Activated CD8-positive, alpha-beta memory T cell treated with anti-CD3 and anti-CD28 coated beads for 48 hours (primary cell): ENCODE data around the gene DMRTB1.

Experiments
- DNase-seq, 3 experiments: peaks; one replicate each; pipeline ENCODE4 v3.0.0-alpha.2; 2020; ENCODE audit warnings: low read depth in 2 of 3, low spot score in 2 of 3

DMRTB1 gene

DNA sequence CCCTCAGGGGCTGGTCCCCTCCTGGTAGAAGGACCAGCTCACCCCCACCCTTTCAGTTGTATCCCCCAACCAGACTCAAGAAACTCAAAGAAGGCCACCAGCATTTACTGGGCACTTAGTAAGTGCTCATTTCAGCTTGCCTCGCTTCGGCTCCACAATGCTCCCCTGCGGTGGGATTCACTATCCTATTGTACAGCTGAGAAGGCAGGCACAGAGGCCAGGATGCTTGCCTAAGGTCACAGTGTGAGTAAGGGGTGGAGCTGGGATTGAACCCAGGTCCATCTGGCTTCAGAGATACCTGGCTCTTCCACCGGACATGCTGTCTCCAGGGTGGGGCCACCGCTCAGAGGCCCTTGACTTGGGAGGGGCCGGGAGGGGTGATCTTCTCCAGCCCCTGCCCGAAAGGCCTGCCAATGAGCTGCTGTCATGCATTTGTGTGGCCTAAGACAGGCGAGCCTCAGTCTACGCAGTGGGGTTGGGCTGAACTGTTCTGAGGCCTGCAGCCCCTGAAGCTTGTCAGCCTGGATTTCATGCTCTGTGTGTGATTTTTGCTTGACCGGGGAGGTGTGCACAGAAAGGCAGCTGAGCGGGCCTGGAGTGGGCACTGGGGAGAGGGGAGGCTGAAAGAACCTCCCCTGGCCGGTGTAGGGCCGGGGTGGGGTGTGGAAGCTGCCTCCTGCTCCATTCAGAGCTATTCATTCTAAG is 48.1 kb downstream of the DMRTB1 start:
- no peak for DNase-seq

DNA sequence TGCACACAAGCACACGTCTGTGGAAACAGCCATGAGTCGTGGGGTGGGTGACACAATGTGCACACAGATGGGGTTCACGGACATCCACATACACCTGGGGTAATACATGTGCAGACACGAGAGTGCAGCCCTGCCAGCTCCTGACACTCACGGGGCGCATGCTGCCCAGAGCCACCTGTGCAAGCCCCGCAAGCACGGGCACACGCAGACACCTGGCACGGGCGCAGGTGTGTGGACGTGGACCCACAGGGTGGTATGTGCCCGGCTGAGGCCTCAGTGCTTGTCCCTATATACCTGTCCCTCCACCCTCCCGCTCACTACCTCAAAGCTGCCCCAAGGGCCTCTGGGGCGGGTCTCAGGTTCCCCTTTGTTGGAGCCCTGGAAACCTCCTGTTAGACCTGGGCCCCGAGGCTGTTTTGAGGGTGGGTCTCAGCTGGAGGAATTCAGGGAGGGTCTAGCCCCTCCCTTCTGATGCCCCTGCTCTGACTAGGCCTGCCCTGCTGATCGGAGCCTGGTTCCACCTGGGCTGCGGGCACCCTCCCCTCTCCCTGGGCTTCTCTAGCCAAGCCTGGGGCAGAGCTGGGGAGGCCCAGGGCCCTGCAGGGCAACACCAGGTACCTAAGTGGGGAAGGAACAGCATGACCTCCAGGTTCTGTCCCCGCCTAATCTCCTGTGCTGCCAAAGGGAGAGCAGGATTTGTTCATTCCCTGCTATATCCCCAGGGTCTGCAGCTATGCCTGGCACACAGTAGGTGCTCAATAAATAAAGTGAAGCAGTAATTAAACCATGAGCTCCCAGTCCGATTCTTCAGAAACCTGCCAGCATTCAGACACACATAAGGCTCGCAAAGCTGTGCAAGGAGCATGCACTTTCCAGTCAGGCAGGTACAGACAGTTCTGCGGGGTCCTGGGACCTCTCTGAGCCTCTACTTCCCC is 49.1 kb downstream of the DMRTB1 start:
- no peak for DNase-seq

DNA sequence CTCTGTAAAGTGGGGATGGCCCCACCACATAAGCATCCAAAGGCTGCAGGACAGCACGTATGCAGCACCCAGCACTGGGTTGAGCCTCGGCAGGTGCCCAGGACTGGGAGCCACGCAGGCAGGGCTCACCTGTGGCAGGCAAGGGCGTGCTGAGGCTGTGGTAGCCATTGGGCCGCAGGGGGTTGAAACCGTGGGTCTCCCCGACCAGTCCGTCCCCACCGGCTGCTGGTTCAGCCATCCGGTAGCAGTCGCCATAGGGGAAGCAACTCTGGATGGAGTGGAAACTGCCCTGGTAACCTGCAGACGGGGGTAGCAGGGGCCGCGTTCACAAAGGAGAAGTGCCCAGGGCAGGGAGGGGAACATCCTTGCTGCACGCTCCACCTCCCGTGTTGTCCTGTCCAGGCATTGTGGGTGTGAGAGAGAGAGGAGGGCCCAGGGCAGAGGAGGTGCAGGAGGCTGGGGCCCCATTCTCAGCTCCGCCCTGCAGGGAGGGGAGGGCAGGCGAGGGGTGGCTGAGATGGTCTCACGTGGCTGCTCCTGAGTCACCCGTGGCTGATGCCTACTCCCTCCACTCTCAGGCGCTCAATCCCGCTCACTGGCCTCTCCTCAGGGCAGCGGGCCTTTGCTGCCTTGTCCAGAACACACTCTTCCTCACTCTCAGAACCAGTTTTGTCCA is 49.9 kb downstream of the DMRTB1 start:
- DNase-seq: no peak

DNA sequence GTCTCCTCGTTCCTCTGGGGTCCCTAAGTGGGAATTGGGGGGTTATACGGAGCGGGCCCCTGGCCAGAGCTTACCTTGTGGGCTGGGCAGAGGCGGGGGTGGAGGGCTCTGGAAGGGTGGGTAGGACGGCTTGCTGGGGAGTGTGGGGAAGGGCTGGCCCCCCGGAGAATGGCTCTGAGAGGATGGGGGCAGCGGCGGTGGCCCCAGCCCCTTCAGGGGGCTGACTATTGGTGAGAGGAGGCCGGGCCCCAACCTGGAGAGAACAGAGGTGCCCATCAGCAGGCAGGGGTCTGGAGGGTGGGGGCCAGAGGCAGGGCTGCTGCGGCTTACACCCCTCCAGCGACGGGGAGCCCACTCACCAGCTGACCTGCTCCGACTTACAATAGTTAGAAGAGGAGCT is 50.6 kb downstream of the DMRTB1 start:
- no peak for DNase-seq

DNA sequence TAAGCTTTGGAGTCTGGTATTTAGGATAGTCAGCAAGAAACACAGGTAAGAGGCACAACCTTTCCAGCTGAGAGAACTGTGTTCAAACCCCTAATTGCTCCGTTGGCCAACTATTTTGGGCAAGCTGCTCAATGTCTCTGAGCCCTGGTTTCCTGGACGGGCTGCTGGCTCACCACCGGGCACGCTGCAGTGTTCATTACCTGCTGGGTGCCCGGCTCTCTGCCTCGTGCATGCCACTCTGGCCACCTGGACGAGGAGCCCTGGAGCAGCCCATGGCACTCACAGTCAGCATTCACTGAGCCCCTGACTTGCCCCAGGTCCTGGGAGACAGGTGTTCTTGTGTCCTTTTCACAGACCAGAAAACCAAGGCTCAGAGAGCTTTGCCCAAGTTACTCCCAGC is 51.0 kb downstream of the DMRTB1 start:
- DNase-seq: no peak

DNA sequence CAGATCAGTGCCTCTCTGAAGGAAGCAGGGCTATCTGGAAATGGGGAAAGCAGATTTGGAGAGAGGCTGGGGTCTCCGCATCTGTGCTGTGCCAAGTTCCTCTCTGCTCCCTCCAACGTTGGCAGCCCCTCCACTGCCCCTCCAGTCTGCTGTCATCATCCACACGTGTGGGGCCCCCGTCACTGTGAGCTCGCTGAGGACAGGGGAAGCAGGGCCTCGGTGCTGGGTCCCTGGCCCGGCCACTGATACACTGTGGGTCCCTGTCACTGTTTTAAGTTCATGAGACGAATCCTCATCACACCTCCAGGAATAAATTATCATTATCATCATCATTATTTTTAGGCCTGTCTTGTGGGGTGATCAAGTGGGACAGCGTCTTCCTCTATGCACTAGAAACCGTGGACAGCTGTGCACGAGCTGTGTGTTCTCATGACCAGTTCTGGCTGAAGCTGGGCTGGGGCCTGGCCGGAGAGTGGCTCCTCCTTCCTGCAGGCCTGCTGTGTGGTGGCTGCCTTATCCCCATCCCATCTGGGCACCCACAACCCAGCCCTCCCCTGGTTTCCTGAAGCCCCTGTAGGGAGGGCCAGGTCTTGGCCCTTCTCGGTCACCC is 52.2 kb downstream of the DMRTB1 start:
- no peak for DNase-seq

DNA sequence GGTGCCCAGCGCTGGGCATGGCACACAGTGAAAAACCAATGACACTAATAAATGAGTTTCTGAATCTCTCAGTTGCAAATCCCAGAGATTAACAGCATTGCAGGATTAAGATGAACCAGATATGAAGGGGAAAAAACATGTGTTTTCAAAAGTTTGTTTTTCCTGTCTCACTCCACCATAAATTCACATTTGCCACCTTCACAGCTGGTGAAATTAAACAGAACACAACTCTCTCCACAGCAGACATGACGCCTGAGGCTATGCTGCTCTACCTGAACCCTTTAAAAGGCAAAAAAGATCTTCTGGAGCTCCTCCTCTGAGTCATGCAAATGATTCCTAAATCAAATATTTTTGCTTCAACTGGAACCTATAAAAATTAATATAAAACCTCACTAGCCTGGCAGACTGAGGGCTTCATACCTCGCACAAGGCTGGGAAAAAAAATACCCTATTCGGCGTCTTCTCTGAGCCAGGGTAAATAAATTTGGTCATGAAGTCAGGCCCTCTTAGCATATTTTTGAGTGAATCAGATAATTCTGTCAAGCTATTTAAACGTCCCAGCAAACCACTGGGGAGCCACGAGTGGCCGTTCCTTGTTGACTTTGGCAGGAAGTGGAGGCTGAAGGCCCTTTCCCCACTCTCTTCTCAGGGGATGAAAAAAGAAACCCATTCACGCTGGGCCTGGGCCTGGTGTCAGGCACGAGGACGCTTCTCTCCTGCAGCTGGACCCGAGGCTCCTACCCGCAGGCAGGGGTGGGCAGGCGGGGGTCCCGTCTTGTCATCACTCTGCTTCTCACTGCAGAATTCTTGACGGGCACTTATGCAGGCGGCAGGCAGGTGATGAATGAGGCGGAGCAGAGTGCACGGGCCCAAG is 53.0 kb downstream of the DMRTB1 start:
- no peak for DNase-seq

DNA sequence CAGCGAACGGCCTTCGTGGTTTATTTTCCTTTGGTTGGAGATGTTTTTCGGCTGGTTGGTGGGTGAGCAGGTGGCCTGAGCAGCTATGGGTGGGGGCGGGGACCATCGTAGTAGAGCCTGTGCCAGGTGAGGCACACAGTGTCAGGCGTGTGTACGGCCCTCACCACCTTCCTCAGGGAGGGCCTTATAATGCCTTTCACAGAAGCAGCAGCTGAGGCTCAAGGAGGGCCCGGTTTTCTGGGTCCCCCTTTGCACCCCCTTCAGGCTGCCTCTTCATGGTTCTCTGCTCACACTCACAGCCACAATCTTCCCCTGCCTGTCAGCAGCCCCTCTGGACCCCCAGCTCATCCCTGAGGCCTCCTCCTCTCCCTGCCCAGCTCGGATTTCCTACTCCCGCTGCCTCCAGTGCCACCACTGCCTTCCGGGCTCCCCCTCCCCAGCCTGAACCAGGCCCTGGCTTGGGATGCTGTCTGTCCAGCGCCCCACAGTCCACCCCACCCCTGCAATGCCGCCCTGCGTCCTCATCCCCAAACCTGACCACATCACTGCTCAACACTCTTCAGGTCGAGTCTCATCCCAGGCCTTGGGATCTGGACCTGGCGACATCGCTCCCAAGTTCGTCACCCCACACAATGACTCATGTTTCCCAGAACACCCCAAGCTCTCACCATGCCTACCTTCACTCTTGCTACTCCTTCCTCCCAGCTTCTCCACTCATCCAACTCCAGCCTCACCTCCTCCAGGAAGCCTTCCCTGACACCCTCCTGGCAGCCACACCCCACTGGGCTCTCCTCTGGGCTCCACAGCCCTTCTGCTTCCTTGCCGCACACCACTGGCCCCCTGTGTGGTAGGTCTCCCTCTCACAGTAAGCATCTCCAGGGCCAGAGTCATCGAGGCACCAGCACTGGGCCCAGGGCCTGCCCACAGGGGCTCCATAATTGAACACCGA is 53.9 kb downstream of the DMRTB1 start:
- DNase-seq: no peak

DNA sequence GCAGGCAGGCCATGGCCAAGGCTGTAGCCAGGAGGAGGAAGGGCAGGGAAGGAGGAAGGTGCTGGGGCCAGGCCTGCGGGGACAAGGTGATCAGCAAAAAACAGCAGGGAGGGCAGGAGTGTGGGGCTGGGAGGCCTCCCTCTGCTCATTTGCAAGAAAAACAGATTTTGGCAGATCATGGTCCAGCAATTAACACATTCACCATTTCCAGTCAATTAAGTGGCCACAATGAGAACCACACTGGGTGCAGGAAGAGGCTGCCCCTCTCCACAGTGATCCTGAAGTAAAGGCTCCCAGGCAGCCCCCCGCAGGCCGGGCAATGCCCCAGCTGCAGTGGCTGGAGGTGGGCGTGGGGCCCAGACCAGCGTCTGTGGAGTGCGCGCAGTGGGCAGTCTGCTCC is 54.6 kb downstream of the DMRTB1 start:
- DNase-seq: no peak

DNA sequence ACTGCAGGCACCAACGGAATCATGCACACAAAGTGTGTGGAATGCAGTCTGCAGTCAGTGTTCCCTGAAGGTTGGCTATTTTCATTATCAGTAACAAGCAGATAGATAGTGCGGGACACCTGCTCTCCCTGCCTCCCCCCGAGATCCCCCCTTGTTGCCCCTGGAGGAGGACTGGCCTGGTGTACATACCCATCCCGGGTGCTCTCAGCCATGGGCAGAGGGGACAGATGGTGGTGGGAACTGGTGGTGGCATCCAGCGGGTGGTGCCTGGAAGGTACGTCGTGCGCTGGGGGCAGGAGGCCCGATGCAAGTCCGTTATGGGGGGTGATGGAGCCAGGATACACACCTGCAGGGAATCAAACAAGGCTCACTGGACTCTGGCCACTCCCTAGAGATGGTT is 55.2 kb downstream of the DMRTB1 start:
- DNase-seq: no peak

DNA sequence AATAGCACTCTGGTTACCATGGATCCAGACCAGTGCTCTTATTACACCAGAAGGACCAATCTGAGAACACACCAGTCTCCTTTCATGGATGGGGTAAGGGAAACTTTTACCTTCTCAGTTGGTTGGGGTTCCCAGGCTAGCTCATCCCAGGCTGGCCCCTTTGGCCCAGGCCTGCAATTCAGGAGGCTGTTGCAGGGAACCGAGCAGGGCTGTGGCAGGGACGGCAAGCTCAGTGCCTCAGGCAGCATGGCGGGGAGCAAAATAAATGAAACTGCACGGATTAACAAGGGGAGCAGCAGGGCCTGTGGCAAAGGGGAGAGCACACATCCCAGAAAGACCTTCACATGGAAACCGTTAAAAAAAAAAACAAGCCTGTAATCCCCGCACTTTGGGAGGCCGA is 57.0 kb downstream of the DMRTB1 start:
- no peak for DNase-seq
